PC-3 (cell line): Measurements from ENCODE around the gene LDLRAP1.

Experiments used
- EZH2 ChIP-seq: fragments of 300-600 bp; sonication (generic); IDR thresholded peaks from one replicate; pipeline ENCODE4 v1.6.1; 2017; ENCODE audit warnings: antibody characterized with exemption, mild to moderate bottlenecking, low read length; ENCODE audit not compliant: unreplicated experiment
- EZH2phosphoT487 ChIP-seq: fragments of 300-600 bp; sonication (generic); IDR thresholded peaks from 2 replicates; pipeline ENCODE4 v1.6.1; 2018; ENCODE audit warnings: mild to moderate bottlenecking, antibody characterized with exemption, low read length, borderline replicate concordance
- TF ChIP-seq, protein P1 (sequence below): fragments of 300-600 bp; sonication (generic); conservative IDR thresholded peaks from 2 replicates; pipeline ENCODE4 v1.5.1; 2017; ENCODE audit warnings: antibody characterized with exemption, low read depth, mild to moderate bottlenecking, low read length

DNA sequence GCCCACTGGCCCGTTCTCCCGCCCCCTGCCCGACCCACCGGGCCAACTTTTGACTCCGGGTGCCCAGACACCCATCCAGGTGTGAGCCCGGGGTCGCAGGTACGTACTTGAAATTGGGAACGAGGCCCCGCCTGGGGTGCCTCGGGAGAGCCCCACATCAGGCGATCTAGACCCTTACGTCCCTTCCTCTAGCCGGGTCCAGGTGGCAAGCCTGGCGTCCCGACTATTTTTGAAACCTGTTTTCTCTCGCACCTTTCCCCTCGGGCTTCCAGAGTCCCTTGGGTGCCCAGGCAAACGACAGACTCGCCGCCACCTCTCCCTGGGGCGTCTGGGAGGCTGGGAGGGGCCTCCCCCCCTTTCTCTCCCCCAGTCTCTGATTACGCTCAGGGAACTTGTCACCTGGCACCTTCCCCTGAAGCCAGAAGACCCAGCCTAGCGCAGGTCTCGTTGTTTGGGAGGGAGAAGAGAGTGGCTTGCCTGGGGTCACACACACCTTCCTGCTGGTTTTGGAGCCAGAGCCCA is 898 bp downstream of the LDLRAP1 start:
- TF ChIP-seq, protein P1, sequence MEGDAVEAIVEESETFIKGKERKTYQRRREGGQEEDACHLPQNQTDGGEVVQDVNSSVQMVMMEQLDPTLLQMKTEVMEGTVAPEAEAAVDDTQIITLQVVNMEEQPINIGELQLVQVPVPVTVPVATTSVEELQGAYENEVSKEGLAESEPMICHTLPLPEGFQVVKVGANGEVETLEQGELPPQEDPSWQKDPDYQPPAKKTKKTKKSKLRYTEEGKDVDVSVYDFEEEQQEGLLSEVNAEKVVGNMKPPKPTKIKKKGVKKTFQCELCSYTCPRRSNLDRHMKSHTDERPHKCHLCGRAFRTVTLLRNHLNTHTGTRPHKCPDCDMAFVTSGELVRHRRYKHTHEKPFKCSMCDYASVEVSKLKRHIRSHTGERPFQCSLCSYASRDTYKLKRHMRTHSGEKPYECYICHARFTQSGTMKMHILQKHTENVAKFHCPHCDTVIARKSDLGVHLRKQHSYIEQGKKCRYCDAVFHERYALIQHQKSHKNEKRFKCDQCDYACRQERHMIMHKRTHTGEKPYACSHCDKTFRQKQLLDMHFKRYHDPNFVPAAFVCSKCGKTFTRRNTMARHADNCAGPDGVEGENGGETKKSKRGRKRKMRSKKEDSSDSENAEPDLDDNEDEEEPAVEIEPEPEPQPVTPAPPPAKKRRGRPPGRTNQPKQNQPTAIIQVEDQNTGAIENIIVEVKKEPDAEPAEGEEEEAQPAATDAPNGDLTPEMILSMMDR: no peak
- TF ChIP-seq EZH2phosphoT487 (no peak), EZH2 (no peak)
